Heart right ventricle (tissue), 16 donors: Measurements from ENCODE around the gene LIN28A. TPM values are rescaled to one million over a fixed set of nuclear protein-coding genes. Genes with fewer than 3 reads are reported as not detected.
"Not testable (repeated sequence)": the region's sequence is repeated elsewhere in the genome, so short reads cannot be mapped to it uniquely, and the experiment has no call there.

Experiments used
- ATAC-seq, 8 donors: fragments of 200-7000 bp; cut with Tn5 transposase; one replicate each; pipeline ENCODE4 v1.9.1; 2020; ENCODE audit warnings: mild to moderate bottlenecking in 8 of 8, moderate library complexity in 8 of 8, moderate number of reproducible peaks in 1 of 8
- DNase-seq, 2 donors: peaks; one replicate each; pipeline ENCODE4 v3.0.0-alpha.2; 2020
- H3K27ac ChIP-seq, 10 donors: fragments of 200-600 bp; sonication (generic) in 2 of 10; one replicate each; pipeline versions ENCODE4 v1.5.0 to v1.8.0; 2020 to 2022; ENCODE audit warnings: mild to moderate bottlenecking in 3 of 10
- H3K27me3 ChIP-seq, 7 donors: fragments of 200-600 bp; one replicate each; pipeline ENCODE4 v1.8.0; 2021 to 2022; ENCODE audit warnings: mild to moderate bottlenecking in 2 of 7
- H3K36me3 ChIP-seq, 9 donors: fragments of 200-600 bp; sonication (generic) in 1 of 9; one replicate each; pipeline versions ENCODE4 v1.5.0 to v1.8.0; 2020 to 2022; ENCODE audit warnings: mild to moderate bottlenecking in 2 of 9
- H3K4me1 ChIP-seq, 9 donors: fragments of 200-600 bp; sonication (generic) in 1 of 9; one replicate each; pipeline versions ENCODE4 v1.5.0 to v1.8.0; 2020 to 2022; ENCODE audit warnings: mild to moderate bottlenecking in 4 of 9
- H3K4me3 ChIP-seq, 10 donors: fragments of 200-600 bp; sonication (generic) in 2 of 10; one replicate each; pipeline versions ENCODE4 v1.5.0 to v1.8.0; 2020 to 2022; ENCODE audit warnings: mild to moderate bottlenecking in 7 of 10, moderate library complexity in 2 of 10
- H3K9me3 ChIP-seq, 11 donors: fragments of 200-600 bp in 10 of 11; sonication (generic) in 2 of 11; one replicate each; pipeline versions ENCODE4 v1.5.0 to v1.8.0; 2013 to 2022; ENCODE audit warnings: mild to moderate bottlenecking in 2 of 11, control low read depth in 1 of 11, moderate library complexity in 1 of 11
- CTCF ChIP-seq, 9 donors: fragments of 200-600 bp; sonication (generic) in 2 of 9; IDR thresholded peaks; one replicate each; pipeline versions ENCODE4 v1.5.0 to v1.8.0; 2021 to 2022; ENCODE audit warnings: antibody characterized with exemption in 9 of 9, mild to moderate bottlenecking in 5 of 9, moderate library complexity in 1 of 9
- WGBS, 2 donors: extraction: QIAGEN DNeasy Blood & Tissue Kit; methylation state at CpG; one replicate each; pipeline ENCODE4 v1.1.7; 2013; ENCODE audit warnings: inconsistent platforms in 1 of 2; 5-methylcytosine and 5-hydroxymethylcytosine counted together
- intact Hi-C, 10 donors: fragments of 100-400 bp; cut with DNase I; formaldehyde crosslinking; loops; one replicate each; pipeline versions ENCODE4 v1.11.1 to v1.14.2; 2022
- polyA plus RNA-seq, 2 donors: library from polyadenylated mRNA; stranded (reverse); fragments of 200-250 nt; gene quantifications; one replicate each; pipeline ENCODE4 v1.2.3, GENCODE V29; 2013
- total RNA-seq, 10 donors: library from RNA; stranded (reverse); fragmentation: NEBNext Ultra II Directional in 3 of 10; extraction: Animal tissue kit (Norgen Biotek cat#: 25700) in 3 of 10; gene quantifications; one replicate each; pipeline versions ENCODE4 v1.2.1 to v1.2.4, GENCODE V29; 2021 to 2023
- donor health status: Arrhythmogenic right ventricular cardiomyopathy.
- donor health status: ischemic (EF 13 %, LVEDD 7.1; RV severe dilation, severe dysfunction).
- donor health status: healthy with polysubstance abuse.
- donor health status: DM: no; HTN: yes; CAD: no.
- donor health status: DM: no; HTN: no; CAD: no.
- donor health status: ischemic (EF 25% LVEDD 6.9; RV normal size, moderate dysfunction).
- donor health status: ischemic (EF 25% LVEDD 5.7; RV mildly dilated, moderate dysfunction).
- donor health status: healthy.
- donor health status: DM: yes; HTN: yes; CAD: no.
- donor health status: Ischemic cardiomyopathy.
- donor health status: ischemic (EF 35%, LVEDD 5.7; RV mildly dilated, moderate dysfunction).
- donor health status: nonischemic (EF 11% LVEDD 7.7; RV severe dilation, severe dysfunction).
- donor health status: DM: yes; HTN: yes; CAD: no.
- donor health status: PGD.
- donor health status: ischemic (EF 29% LVEDD 5.4; RV normal size, mild dysfunction).
- donor health status: nonischemic (EF 23%, LVEDD 6.1; RV moderate dilation, normal function).

Gene LIN28A
- total and polyA plus RNA-seq, 12 donors, result 0.15 TPM; not detected in 11

- Histone ChIP-seq H3K27ac (no peak overlapping the region), H3K4me1 (peaks cover 0 to 23% (median 0%) of the 10 kb centered on the region in 9 donors), H3K36me3 (no peaks in the 10 kb centered on the region), H3K4me3 (no peak overlapping the region), H3K27me3 (peaks cover 0 to 66% (median 28%) of the 10 kb centered on the region in 7 donors), H3K9me3 (no peaks in the 10 kb centered on the region)
- TF ChIP-seq CTCF (IDR thresholded peaks at IDR 0.05), result no peak
- ATAC-seq (no peak), DNase-seq (no peak)
- 90 to 92% methylated on average over 3 of the region's 3 CpGs for WGBS, 2 donors
- intact Hi-C loops, result no loop called here
These were observed 42.1 kb upstream of the LIN28A start for GRCh38 chr1:26368486-26368885.

GRCh38 chr1:26370591-26371382, 39.8 kb upstream of the LIN28A start:
- no peaks in the 10 kb centered on the region for H3K36me3 ChIP-seq
- TF ChIP-seq CTCF (IDR thresholded peaks at IDR 0.05), result no peak
- H3K4me1 ChIP-seq, result peaks cover 0 to 36% (median 0%) of the 10 kb centered on the region in 9 donors
- peaks cover 0 to 48% (median 16%) of the 10 kb centered on the region in 7 donors for H3K27me3 ChIP-seq
- no peaks in the 10 kb centered on the region for H3K9me3 ChIP-seq
- ATAC-seq, result no peak
- intact Hi-C loops, result loop anchor here in 1 of 10 donors (5.0 kb wide), 1 partner anchor 98 kb away; no protein-coding TSS in a partner anchor
- peak overlapping the region in 1 of 10 donors; percentile 14 for H3K27ac ChIP-seq
- 51 to 54% methylated on average over 6 of the region's 6 CpGs for WGBS, 2 donors
- DNase-seq, result no peak
- H3K4me3 ChIP-seq, result peak overlapping the region in 1 of 10 donors; percentile 14

GRCh38 chr1:26372039-26372438, 38.6 kb upstream of the LIN28A start:
- H3K9me3 ChIP-seq, result no peaks in the 10 kb centered on the region
- TF ChIP-seq CTCF (IDR thresholded peaks at IDR 0.05), result no peak

GRCh38 chr1:26372611-26373010, 38.0 kb upstream of the LIN28A start, which contains the start of gene ZNF683:
Gene ZNF683 (minus strand): TSS chr1:26372750. CDS start chr1:26368571, 4,179 bp downstream.
- H3K36me3 ChIP-seq, DNase-seq, H3K4me3 ChIP-seq, H3K9me3 ChIP-seq, ATAC-seq: not testable (repeated sequence)
- intact Hi-C loops, result loop anchor here in 1 of 10 donors (5.0 kb wide), 1 partner anchor 100 kb away; no protein-coding TSS in a partner anchor
- Histone ChIP-seq H3K27me3 (peaks cover 0 to 37% (median 16%) of the 10 kb centered on the region in 7 donors), H3K27ac (peak within 1 kb of the TSS in 1 of 10 donors; percentile 16), H3K4me1 (peaks cover 0 to 39% (median 0%) of the 10 kb centered on the region in 9 donors)
- 67 to 69% methylated on average over 3 of the region's 3 CpGs for WGBS, 2 donors

More at GRCh38 chr1:26372039-26372438, 38.6 kb upstream of the LIN28A start:
- Histone ChIP-seq H3K4me1 (peaks cover 0 to 36% (median 0%) of the 10 kb centered on the region in 9 donors), H3K4me3 (no peak overlapping the region), H3K27me3 (peaks cover 0 to 41% (median 16%) of the 10 kb centered on the region in 7 donors), H3K36me3 (no peaks in the 10 kb centered on the region), H3K27ac (no peak overlapping the region)
- ATAC-seq (no peak), DNase-seq (no peak)
- 87 to 90% methylated on average over 5 of the region's 5 CpGs for WGBS, 2 donors
- intact Hi-C loops, result loop anchor here in 1 of 10 donors (5.0 kb wide), 1 partner anchor 100 kb away; no protein-coding TSS in a partner anchor
